Activated CD8-positive, alpha-beta T cell treated with anti-CD3 and anti-CD28 coated beads for 36 hours (primary cell): ENCODE measurements around the gene FAM171A2. TPM values are rescaled to one million over a fixed set of nuclear protein-coding genes. Genes with fewer than 3 reads are reported as not detected.

Source experiments
- ATAC-seq: fragments of 200-7000 bp; cut with Tn5 transposase; one replicate; pipeline ENCODE4 v1.10.0; 2021; ENCODE audit warnings: mild to moderate bottlenecking, moderate library complexity
- CTCF ChIA-PET: fragments of 350-600 bp; sonication (Branson Sonifier 250); formaldehyde crosslinking; loops from one replicate; lab custom pipeline; 2021; ENCODE audit warnings: antibody characterized with exemption; lab: Charles Lee
- POLR2A ChIA-PET: fragments of 350-600 bp; sonication (Branson Sonifier 250); formaldehyde crosslinking; loops from one replicate; lab custom pipeline; 2021; ENCODE audit warnings: antibody characterized with exemption; lab: Charles Lee
- DNase-seq: peaks from one replicate; pipeline ENCODE4 v3.0.0-alpha.2; 2020
- H3K27ac Mint-ChIP-seq: one replicate; pipeline ENCODE4 v1.8.0; 2021; ENCODE audit warnings: mild to moderate bottlenecking, mixed read lengths
- H3K27me3 Mint-ChIP-seq: one replicate; pipeline ENCODE4 v1.8.0; 2021; ENCODE audit warnings: mixed read lengths
- H3K36me3 Mint-ChIP-seq: one replicate; pipeline ENCODE4 v1.8.0; 2021; ENCODE audit warnings: low read depth, mixed read lengths
- H3K4me1 Mint-ChIP-seq: one replicate; pipeline ENCODE4 v1.8.0; 2021; ENCODE audit warnings: low read depth, mixed read lengths
- H3K4me3 Mint-ChIP-seq: one replicate; pipeline ENCODE4 v1.8.0; 2021; ENCODE audit warnings: mild to moderate bottlenecking, moderate library complexity, mixed read lengths
- H3K9me3 Mint-ChIP-seq: one replicate; pipeline ENCODE4 v1.8.0; 2021; ENCODE audit warnings: mixed read lengths
- CTCF ChIP-seq: fragments of 200-600 bp; IDR thresholded peaks from one replicate; pipeline ENCODE4 v1.8.0; 2022; ENCODE audit warnings: antibody characterized with exemption, mild to moderate bottlenecking
- intact Hi-C: fragments of 100-400 bp; cut with micrococcal nuclease; formaldehyde crosslinking; loops from one replicate; pipeline ENCODE4 v1.10.0; 2022
- total RNA-seq, 2 experiments: library from RNA; stranded (reverse); gene quantifications; one replicate each; pipeline ENCODE4 v1.2.3, GENCODE V29; 2021

The FAM171A2 gene
- total RNA-seq, 2 experiments from 2014 or later, result 0.43 to 0.78 TPM

DNA sequence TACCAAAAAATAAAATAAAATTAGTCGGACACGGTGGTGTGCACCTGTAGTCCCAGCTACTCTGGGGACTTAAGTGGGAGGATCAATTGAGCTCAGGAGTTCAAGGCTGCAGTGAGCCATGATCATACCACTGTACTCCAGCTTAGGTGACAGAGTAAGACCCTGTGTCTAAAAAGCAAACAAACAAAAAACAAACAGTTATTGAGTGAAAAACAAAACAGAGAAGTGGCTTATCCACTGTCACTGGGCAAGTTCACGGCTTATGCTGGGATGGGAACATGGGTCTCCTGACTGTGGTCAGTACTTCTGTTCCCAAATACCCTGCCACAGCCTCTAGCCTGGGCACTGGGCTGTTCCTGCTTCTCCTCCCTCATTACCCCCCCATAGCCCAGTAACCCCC is 28.1 kb downstream of the FAM171A2 start:
- TF ChIP-seq CTCF, result no peak
- ChIA-PET POLR2A (interaction anchor here (0.9 kb wide), 1 partner anchor 20 kb away, joined by 3 read pairs; no protein-coding TSS in a partner anchor), CTCF (interaction anchor here (0.8 to 6.4 kb wide), 6 partner anchors 9 to 220 kb away, joined by 3 to 59 read pairs (median 6); partner anchors contain the start of genes FAM171A2 and GRN)
- Mint-ChIP-seq H3K36me3 (no peaks in the 10 kb centered on the region), H3K27me3 (no peaks in the 10 kb centered on the region), H3K27ac (no peak overlapping the region), H3K4me1 (peaks cover 6% of the 10 kb centered on the region), H3K9me3 (no peaks in the 10 kb centered on the region), H3K4me3 (no peak overlapping the region)
- intact Hi-C loops, result no loop called here
- no peak for ATAC-seq
- DNase-seq, result no peak

DNA sequence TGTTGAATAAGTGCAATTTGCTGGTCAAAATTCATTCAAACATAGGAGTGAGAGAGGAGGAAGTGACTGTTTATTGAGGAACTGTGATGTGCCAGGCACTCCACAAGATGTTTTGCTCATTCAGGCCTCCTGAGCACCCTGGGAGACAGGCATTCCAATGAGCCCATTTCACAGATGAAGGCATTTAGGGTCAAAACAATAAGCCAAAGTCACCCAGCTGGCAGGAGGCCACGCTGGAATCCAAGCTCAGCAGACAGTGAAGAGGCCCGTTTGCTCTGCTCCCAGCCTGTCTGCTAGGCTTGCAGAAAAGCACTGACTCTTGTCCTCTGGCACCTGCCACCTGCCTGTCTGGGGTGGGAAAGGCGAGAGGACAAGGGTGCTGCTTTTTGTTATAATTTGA is 28.9 kb downstream of the FAM171A2 start:
- Mint-ChIP-seq H3K9me3 (no peaks in the 10 kb centered on the region), H3K27me3 (no peaks in the 10 kb centered on the region), H3K36me3 (no peaks in the 10 kb centered on the region), H3K4me1 (peaks cover 6% of the 10 kb centered on the region), H3K27ac (no peak overlapping the region), H3K4me3 (no peak overlapping the region)
- intact Hi-C loops, result loop anchor here (5.0 kb wide), 1 partner anchor 132 kb away; no protein-coding TSS in a partner anchor
- ATAC-seq, result no peak
- CTCF ChIA-PET, result interaction anchor here (0.6 to 6.4 kb wide), 7 partner anchors 10 to 219 kb away, joined by 3 to 59 read pairs (median 8); partner anchors contain the start of genes FAM171A2 and GRN
- DNase-seq, result no peak
- POLR2A ChIA-PET, result interaction anchor here (0.8 to 1.2 kb wide), 3 partner anchors 10 to 124 kb away, joined by 3 to 4 read pairs (median 3); partner anchors contain the start of gene SLC25A39
- TF ChIP-seq CTCF, result no peak

- ChIA-PET POLR2A (interaction anchor here (0.8 to 1.2 kb wide), 2 partner anchors 10 to 124 kb away, joined by 3 to 4 read pairs; partner anchors contain the start of gene SLC25A39), CTCF (interaction anchor here (0.6 to 6.4 kb wide), 7 partner anchors 10 to 130 kb away, joined by 3 to 63 read pairs (median 10); partner anchors contain the start of genes FAM171A2 and GRN)
- no peak for TF ChIP-seq CTCF
Observed at GRCh38 chr17:44334315-44334714, 29.3 kb downstream of the FAM171A2 start.

GRCh38 chr17:44333371-44333770 is 30.3 kb downstream of the FAM171A2 start:
- ATAC-seq, result no peak
- ChIA-PET CTCF (interaction anchor here (1.3 to 6.4 kb wide), 6 partner anchors 11 to 129 kb away, joined by 3 to 63 read pairs (median 26); partner anchors contain the start of gene GRN), POLR2A (interaction anchor here (0.7 to 0.8 kb wide), 2 partner anchors 147 to 649 kb away, joined by 3 read pairs; partner anchors contain the start of gene TMUB2)

More at GRCh38 chr17:44334315-44334714, 29.3 kb downstream of the FAM171A2 start:
- Mint-ChIP-seq H3K9me3 (no peaks in the 10 kb centered on the region), H3K27ac (no peak overlapping the region), H3K36me3 (no peaks in the 10 kb centered on the region), H3K27me3 (no peaks in the 10 kb centered on the region), H3K4me3 (no peak overlapping the region), H3K4me1 (peaks cover 6% of the 10 kb centered on the region)
- intact Hi-C loops, result loop anchor here (5.0 kb wide), 1 partner anchor 132 kb away; no protein-coding TSS in a partner anchor
- DNase-seq, result no peak
- ATAC-seq, result no peak

More at GRCh38 chr17:44333371-44333770, 30.3 kb downstream of the FAM171A2 start:
- TF ChIP-seq CTCF, result no peak
- Mint-ChIP-seq H3K27me3 (no peaks in the 10 kb centered on the region), H3K4me1 (peaks cover 6% of the 10 kb centered on the region), H3K9me3 (no peaks in the 10 kb centered on the region), H3K36me3 (no peaks in the 10 kb centered on the region), H3K4me3 (no peak overlapping the region), H3K27ac (no peak overlapping the region)
- intact Hi-C loops, result loop anchor here (5.0 kb wide), 1 partner anchor 131 kb away; no protein-coding TSS in a partner anchor
- no peak for DNase-seq
